Stimulated activated CD8-positive, alpha-beta memory T cell treated with anti-CD3 and anti-CD28 coated beads, Interleukin-7, amount 100 ng/mL, for 1 hour (primary cell): ENCODE measurements around the gene CTH.
"Not testable (repeated sequence)": the region's sequence is repeated elsewhere in the genome, so short reads cannot be mapped to it uniquely, and the experiment has no call there.

Experiments
- DNase-seq, 2 donors: peaks; one replicate each; pipeline ENCODE4 v3.0.0-alpha.2; 2020; ENCODE audit warnings: low read depth in 2 of 2

The CTH gene

DNA sequence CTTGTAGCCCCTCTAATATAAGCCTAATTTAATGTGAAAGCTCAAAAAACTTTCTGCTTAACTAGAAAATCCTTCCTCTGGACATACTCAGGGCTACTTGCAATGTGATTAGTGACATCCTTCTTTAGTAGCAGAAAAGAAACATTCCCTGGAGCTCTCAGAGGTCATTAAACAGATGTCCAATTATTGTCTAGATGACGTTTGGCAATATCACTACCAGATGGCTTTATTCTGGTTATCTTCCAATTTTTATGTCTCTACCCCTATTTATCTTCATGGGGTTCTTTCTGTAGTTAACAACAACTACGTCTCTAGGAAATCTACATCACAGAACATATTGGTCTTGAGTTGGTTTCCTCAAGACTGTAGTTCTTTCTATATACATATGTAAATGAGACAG lies 44.2 kb downstream of the CTH start:
- no peak for DNase-seq

DNA sequence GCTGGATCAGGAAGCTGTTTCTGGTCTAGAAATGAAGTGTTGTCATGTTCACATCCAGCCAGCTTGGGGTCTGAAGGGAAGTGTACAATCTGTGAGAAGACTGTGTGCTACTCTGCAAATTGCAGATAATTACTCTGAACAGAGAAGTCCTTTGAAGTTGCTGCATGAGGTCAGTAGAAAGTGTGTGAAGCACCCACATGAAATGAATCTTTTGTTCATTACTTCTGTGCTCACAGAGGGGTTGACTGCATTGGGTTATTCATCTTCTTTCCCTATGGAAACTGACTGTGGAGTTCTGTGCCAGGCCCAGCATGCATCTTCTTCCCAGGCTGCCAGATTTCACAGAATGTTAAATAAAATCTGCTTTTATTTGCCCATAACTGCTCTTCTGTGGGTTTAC lies 47.1 kb downstream of the CTH start:
- no peak for DNase-seq

DNA sequence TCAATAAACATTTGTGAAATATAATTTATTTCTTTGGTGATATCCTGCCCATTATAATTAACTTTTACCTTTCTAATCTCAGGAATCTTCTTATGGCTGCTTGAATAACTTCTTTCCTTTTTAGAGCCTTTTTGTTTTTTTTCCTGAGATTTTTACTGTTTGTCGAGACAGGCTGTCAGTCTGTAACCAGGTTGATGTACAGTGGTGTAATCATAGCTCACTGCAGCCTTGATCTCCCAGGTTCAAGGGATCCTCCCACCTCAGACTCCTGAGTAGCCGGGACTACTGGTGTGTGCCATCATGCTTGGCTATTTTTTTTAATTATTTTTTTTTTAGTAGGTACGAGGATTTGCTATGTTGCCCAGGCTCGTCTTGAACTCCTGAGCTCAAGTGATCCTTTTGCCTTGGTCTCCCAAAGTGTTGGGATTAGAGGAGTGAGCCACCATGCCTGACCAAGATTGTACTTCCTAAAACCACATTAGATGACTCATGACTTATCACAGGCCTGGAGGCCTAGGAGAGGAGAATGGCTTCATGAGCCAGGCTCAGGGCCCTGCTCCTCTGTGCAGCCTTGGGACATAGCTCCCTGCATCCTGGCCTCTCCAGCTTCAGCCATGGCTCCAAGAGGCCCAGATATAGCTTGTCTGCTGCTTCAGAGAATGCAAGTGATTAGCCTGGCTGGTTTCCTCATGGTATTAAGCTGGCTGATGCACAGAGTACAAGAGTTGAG lies 48.6 kb downstream of the CTH start:
- DNase-seq, result no peak

DNA sequence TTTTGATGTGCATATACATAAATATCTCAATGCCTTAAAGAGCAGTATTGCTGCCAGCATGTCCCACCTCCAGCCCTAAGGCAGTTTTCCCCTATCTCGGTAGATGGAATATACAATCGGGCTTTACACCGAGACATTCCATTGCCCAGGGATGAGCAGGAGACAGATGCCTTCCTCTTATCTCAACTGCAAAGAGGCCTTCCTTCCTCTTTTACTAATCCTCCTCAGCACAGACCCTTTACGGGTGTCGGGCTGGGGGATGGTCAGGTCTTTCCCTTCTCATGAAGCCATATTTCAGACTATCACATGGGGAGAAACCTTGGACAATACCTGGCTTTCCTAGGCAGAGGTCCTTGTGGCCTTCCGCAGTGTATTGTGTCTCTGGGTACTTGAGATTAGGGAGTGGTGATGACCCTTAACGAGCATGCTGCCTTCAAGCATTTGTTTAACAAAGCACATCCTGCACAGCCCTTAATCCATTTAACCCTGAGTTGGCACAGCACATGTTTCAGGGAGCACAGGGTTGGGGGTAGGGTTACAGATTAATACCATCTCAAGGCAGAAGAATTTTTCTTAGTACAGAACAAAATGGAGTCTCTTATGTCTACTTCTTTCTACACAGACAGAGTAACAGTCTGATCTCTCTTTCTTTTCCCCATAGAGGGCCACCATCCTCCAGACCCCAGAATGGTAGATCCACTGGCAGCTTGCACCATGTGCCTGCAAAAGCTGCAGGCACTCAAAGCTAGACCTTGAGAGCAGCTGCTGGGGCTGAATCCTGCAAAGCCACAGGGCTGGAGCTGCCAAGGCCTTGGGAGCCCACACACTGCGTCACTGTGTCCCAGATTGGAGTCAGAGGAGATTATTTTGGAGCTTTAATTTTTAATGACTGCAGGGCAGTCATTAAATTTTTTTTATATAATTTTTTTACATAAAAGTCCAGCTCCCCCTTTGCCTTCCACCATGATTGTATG lies 50.0 kb downstream of the CTH start:
- not testable (repeated sequence) for DNase-seq

DNA sequence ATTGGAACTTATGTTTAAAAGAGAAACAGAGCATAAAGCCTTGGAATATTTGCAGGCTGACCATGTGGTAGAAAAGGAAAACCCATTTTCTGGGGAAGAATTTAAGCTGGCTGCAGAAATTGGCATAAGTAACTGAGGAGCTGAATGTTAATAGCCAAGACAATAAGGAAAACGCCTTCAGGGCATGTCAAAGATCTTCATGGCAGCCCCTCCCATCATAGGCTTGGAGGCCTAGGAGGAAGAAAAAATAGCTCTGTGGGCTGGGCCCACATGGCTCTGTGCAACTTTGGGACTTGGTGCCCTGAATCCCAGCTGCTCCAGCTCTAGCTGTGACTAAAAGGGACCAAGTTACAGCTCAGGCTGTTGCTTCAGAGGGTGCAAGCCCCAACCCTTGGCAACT lies 51.5 kb downstream of the CTH start:
- DNase-seq, result no peak

DNA sequence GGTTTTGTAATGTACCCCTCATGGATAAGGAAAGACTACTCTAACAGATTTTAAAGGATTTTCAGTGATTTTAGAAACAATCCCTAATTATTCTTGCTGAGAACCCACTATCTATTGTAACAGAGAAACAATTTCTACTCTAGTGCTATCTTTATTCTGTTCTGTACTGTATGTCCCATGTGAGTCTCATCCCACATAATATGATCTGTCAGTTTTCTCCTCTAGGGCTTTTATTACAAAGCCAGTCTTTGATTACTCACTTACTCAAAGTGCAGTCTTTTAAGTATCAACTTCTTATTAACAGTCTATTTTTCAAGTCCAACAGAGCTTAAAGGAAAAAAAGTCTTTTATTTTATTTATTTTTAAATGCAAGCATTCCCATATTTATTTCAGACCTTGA lies 54.8 kb downstream of the CTH start:
- no peak for DNase-seq

DNA sequence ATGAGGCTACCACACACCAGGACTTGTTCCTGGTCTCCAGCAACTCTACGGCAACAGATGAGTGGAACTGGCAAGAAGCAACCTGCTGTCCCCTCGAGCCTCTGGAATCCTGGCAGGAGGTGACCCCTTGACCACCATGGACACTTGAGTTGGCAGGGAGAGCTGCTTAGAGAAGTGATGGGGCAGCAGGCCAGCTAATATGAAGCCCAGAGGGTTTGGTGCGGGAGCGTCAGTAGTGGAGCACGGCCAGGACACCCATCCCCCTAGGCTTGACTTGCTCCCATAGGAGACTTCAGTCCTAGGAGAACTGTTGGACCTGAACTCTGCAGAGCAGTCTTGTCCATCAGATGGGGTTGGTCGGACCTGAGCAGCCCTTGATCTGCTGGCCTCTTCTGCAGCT lies 56.5 kb downstream of the CTH start:
- DNase-seq, result no peak

DNA sequence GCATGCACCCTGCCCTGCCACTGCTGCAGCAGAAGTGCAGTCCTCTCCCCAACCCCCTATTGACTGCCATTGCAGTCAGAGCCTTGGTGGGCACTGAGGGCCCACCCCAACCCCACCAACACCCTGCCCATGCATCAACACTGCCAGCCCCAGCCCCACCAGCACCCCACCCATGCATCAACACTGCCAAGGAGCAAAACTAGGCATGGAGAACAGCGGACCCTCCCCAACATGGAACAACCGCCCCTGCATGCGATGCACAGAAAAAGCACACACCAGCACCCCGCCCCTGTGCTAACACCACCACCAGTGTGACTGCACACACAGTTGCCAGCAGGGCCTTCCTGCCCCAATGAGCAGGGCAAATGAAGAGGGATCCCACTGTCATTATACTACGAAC lies 57.1 kb downstream of the CTH start:
- DNase-seq, result no peak

DNA sequence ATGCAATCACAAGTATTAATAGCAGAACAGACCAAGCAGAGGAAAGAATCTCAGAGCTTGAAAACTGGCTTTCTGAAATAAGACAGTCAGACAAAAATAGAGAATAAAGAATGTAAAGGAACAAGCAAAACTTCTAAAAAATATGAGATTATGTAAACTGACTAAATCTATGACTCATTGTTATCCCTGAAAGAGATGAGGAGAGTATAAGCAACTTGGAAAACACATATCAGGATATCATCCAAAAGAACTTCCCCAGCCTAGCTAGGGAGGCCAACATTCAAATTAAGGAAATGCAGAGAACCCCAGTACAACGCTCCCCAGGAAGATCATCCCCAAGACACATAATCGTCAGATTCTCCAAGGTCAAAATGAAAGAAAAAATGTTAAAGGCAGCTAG lies 58.1 kb downstream of the CTH start:
- not testable (repeated sequence) for DNase-seq

DNA sequence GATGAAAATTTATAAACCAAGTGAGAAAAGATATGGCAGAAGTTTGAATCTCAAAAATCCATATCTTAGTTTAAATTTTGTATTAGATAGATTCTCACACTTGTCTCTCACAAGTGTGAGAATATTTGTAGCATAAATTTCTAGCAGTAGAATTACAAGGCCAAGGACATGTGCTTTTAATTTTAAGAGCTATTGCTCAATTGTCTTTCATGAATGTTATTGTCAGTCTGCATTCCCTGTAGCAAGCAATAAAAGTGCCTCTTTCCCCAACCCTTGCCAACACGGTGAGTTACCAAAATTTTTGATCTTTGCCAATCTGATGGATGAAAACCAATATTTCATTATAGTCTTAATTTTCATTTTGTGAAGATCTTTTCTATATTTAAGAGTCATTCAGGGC lies 64.0 kb downstream of the CTH start:
- DNase-seq, result no peak

DNA sequence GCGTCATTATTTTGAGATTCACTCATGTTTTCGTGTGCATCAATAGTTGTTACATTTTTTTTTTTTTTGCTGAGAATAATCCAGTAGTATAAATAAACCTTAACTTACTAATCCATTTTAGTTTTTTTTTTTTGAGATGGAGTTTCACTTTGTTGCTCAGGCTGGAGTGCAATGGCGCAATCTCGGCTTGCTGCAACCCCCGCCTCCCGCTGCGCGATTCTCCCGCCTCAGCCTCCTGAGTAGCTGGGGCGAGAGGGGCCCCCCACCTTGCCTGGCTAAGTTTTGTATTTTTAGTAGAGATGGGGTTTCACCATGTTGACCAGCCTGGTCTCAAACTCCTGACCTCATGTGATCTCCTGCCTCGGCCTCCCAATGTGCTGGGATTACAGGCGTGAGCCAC lies 66.0 kb downstream of the CTH start:
- DNase-seq, result no peak

DNA sequence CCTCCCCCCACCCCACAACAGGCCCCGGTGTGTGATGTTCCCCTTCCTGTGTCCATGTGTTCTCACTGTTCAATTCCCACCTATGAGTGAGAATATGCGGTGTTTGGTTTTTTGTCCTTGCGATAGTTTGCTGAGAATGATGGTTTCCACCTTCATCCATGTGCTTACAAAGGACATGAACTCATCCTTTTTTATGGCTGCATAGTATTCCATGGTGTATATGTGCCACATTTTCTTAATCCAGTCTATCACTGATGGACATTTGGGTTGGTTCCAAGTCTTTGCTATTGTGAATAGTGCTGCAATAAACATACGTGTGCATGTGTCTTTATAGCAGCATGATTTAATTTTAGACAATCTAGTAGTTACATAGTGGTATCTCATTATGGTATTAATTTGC lies 66.8 kb downstream of the CTH start:
- not testable (repeated sequence) for DNase-seq

DNA sequence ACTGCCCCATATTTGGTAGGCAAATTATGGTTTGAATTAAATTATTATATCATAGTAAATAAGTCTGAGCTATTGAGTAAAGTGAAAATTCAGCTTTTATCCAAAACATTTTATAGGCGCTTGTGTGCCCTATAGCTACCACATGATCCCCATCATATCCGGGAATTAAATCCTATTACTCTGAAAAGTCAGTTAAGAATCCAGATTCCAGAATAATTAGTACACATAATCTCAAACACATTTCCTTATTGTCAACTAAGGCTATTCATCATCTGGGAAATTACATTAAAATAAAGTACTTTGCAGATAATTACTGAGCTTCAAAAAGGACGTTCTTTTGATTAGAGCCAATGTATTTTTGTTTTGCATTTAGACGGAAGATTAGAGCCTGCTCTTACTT lies 72.3 kb downstream of the CTH start:
- no peak for DNase-seq

DNA sequence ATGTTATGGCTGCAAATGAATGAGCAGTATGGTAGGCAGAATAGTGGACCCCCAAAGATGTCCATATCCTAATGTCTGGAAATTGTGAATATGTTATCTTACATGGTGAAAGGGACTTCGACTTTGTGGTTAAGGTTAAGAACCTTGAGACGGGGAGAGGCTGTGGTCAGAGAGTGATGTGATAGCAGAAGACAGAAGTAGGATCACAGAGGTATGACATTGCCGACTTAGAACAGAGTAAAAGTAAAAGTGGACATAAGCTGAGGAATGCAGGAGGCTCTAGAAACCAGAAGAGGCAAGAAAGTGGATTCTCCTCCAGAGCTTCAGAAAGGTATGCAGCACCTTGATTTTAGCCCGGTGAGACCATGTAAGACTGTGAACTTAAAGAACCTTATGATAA lies 74.6 kb downstream of the CTH start:
- no peak for DNase-seq

DNA sequence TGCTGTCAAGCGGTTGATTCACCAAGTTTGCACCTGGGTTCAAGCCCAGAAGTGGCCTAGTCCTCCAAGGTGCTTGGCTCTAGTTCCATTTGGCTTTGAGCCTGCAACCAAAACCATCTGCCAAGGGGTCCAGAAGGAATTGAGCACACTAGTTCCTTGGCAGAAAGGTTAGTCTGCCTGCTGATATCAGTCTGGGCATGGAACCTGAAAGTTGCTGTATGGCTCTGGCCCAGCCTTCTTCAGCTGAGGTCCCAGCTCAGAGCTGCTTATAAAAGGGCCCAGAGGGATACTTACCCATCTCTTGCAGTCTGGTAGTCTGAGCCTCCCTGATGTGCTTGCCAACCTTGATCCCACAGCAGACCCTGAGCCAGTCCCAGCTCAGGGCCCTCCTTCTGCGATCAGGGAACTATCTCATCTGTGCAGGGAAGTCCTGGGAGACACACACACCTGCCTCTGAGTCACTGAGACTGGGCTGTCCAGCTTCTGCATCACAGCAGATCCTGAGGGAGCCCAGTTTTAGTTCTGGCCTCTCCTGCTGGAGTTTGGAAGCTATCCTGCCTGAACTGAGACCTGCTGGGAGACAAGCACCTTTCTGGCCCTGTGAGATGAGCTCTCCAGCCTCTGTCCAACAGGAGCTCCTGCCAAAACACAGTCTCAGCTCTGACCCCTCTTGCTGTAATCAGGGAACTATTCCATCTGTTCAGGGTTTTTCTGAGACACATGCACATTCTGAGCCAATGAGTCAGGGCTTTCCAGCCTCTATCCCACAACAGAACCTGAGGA lies 75.8 kb downstream of the CTH start:
- DNase-seq, result no peak

DNA sequence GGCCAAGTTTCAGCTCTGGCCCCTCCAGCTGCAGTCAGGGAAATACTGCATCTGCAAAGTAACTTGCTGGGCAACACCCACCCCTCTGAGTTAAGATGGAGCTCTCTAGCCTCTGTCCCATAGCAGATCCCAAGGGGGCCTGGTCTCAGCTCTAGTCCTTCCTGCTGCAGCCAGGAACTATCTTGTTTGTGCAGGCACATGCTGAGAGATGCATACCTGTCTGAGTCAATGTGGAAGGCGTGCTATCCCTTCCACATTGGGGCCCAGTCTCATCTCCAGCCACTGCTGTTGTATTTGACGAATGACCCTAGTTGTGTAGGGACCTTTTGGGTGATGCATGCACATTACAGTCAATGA lies 76.4 kb downstream of the CTH start:
- DNase-seq, result no peak

DNA sequence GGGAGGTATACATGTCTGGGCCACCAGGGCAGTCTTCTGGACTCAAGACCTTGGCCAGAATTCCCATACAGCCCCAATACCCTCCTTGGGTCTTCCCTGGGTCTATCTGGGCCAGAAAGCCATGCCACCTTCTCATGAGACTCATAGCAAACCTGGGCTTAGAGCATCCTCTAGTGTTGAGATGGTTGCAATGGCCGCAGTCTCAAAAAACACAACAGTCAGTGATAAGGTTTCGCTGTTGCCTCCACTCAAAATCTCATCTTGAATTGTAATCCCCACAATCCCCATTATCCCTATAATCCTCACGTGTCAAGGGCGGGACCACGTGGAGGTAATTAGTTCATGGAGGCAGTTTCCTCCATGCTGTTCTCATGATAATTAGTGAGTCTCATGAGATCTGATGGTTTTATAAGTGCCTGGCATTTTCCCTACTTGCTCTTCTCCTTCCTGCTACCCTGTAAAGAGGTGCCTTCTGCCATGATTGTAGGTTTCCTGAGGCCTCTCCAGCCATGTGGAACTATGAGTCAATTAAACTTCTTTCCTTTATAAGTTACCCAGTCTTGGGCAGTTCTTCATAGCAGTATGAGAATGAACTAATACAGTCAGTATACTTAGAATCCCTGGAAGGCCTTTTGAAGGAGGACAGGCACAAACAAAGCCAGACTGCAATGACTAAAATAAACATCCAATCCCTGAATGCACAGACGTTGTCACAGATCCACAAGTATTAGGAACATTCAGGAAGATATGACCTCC lies 77.0 kb downstream of the CTH start:
- DNase-seq, result no peak
